Stimulated activated CD8-positive, alpha-beta memory T cell treated with anti-CD3 and anti-CD28 coated beads, Interleukin-12 subunit alpha, Interleukin-12 subunit beta, amount 100 ng/mL, for 24 hours (primary cell): ENCODE data around the gene TJAP1.
"Not testable (repeated sequence)": the region's sequence is repeated elsewhere in the genome, so short reads cannot be mapped to it uniquely, and the experiment has no call there.

ENCODE experiments used
- DNase-seq: peaks from one replicate; pipeline ENCODE4 v3.0.0-alpha.2; 2020; ENCODE audit errors: extremely low read depth

The TJAP1 gene

GRCh38 chr6:43453831-43454230, 23.5 kb upstream of the TJAP1 start:
- no peak for DNase-seq

GRCh38 chr6:43454290-43454695, 23.1 kb upstream of the TJAP1 start:
- peak; percentile 23 for DNase-seq

- no peak for DNase-seq
Observed at GRCh38 chr6:43454696-43455530, 22.5 kb upstream of the TJAP1 start.

- peak; percentile 12 for DNase-seq
Observed at GRCh38 chr6:43455531-43456428, 21.6 kb upstream of the TJAP1 start, which contains the start of gene DLK2. Gene DLK2, minus strand, starts transcription at chr6:43455548. Its CDS starts 723 bp downstream, at chr6:43454825.

- no peak for DNase-seq
Observed at GRCh38 chr6:43457643-43458042, 19.7 kb upstream of the TJAP1 start.

GRCh38 chr6:43458154-43458553, 19.2 kb upstream of the TJAP1 start:
- DNase-seq = not testable (repeated sequence)

- DNase-seq = no peak
Observed at GRCh38 chr6:43459535-43459934, 17.8 kb upstream of the TJAP1 start.

GRCh38 chr6:43460032-43460431, 17.3 kb upstream of the TJAP1 start:
- DNase-seq = no peak

GRCh38 chr6:43461936-43462335, 15.4 kb upstream of the TJAP1 start:
- no peak for DNase-seq

- no peak for DNase-seq
Observed at GRCh38 chr6:43464337-43464736, 13.0 kb upstream of the TJAP1 start.

- DNase-seq = no peak
Observed at GRCh38 chr6:43465948-43466347, 11.4 kb upstream of the TJAP1 start.

- DNase-seq = not testable (repeated sequence)
Observed at GRCh38 chr6:43467265-43467664, 10.1 kb upstream of the TJAP1 start.

GRCh38 chr6:43467752-43468151, 9.6 kb upstream of the TJAP1 start:
- DNase-seq = no peak

GRCh38 chr6:43468240-43468639, 9.1 kb upstream of the TJAP1 start:
- no peak for DNase-seq

- no peak for DNase-seq
Observed at GRCh38 chr6:43468748-43469681, 8.4 kb upstream of the TJAP1 start.

- no peak for DNase-seq
Observed at GRCh38 chr6:43469947-43470346, 7.4 kb upstream of the TJAP1 start.

- DNase-seq = no peak
Observed at GRCh38 chr6:43471399-43471798, 6.0 kb upstream of the TJAP1 start.

- DNase-seq = no peak
Observed at GRCh38 chr6:43472515-43472914, 4.9 kb upstream of the TJAP1 start.

- no peak for DNase-seq
Observed at GRCh38 chr6:43475516-43475915, 1.9 kb upstream of the TJAP1 start.

- DNase-seq = no peak
Observed at GRCh38 chr6:43476746-43477145, 624 bp upstream of the TJAP1 start.

GRCh38 chr6:43478008-43478372, 620 bp downstream of the TJAP1 start:
- DNase-seq = no peak

- no peak for DNase-seq
Observed at GRCh38 chr6:43481075-43481474, 3.7 kb downstream of the TJAP1 start.
